Measurements from ENCODE around the gene TIAM1.

The TIAM1 gene

DNA sequence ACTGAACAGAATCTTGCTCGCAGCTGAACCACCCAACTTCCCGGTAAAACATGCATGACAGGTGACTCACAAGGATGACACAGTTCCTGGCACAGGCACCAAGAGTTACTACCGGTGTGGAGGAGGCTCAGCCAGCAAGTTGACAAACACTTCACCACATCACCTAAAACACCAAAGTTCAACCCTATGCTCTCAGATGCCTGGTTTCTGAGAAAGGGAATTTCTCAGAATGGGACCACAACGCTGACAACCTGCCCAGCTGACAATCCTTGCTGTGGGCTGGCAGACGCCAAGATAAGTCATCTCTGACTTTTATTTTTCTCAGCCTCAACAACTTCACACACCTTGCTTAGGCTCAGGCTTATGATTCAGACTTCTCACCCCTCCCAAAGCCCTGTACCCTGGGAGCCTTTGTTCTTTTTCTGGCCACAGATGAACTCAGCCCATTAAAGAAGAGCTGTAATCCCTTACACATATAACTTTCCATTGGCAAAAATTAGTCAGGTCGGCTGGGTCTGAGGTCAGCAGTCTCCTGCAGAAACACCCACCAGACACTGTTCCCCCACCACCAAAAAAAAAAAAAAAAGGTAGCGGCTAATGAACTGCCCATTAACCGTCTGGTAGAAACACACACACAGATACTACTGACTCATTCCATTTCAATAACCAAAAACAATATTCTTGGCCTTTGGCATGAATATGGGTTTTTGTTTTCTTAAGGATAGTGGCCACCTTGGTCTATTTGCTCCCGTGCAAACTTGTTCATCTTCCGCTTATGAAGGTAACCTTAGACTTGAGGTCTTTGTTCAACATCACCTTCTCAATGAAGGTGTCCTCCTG lies 10.8 kb upstream of the TIAM1 start:
- peak; percentile 16 to 98 (median 48) for DNase-seq

DNA sequence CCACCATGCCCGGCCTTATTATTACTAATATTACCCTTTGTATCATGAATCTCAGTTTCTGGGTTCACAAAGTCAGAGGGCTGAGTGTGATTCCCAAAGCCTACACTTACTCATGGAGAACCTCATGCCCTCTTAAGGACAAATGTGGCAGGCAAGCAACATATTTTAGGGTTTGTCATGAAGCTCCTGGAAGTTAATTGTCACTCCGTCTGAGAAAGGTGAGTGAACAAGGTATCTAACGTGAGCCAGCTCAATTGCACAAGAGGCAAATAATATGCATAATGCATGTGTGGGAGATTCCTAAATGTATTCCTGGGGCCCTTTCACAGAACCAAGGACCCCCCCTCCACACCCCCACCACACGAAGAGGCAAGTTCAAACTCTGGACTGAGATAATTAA lies 10.1 kb upstream of the TIAM1 start:
- DNase-seq = no peak

DNA sequence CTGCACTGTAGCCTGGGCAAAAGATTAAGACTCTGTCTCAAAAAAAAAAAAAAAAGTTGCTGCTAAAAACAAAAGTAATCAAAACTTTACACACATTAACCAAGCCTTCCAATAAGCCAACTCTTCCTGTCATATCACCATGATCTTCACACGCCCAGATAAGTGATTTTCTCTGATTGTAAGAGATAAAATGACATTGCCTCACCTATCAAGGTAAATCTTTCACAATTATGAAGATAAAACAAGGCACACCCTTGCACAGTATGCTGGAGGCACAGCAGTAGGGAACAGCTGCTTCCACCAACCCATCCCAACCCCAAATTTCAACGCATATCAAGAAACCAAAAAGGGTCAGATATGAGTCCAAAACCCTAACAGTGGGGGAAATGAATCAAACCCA lies 8.8 kb upstream of the TIAM1 start:
- peak in 1 of 5 donors; percentile 56 for DNase-seq

- DNase-seq = no peak
These were observed 7.9 kb upstream of the TIAM1 start for GRCh38 chr21:31351960-31352359.

GRCh38 chr21:31351438-31351837 lies 7.4 kb upstream of the TIAM1 start:
- no peak for DNase-seq

- no peak for DNase-seq
These were observed 5.1 kb upstream of the TIAM1 start for GRCh38 chr21:31349208-31349607.

GRCh38 chr21:31348188-31348587 lies 4.1 kb upstream of the TIAM1 start:
- no peak for DNase-seq

DNA sequence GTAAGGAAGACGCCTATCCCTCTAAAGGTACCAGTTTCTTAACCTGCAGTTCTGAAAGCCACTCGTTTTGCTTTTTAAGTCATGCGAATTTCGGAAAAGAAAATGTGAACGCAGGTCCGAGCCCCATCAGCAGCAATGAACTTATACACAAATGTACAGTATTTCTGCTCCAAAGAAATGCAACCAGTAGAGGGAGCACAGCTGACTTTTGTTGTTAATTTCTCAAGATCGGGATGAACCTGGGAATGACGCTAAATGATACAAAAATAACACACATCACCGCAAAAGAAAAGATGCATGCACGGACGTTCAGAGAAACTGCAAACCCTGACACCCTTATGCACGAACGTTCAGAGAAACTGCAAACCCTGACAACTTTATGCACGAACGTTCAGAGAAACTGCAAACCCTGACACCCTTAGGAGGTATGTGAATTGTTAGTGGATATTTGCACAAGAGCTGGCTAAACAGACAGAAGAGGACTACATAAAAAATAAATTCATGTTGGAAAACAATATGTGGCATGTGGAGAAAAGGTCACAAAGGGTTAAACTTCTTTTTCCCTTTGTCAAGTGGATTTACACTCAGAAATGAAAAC lies 3.5 kb upstream of the TIAM1 start:
- no peak for DNase-seq

GRCh38 chr21:31346256-31346821 lies 2.3 kb upstream of the TIAM1 start:
- DNase-seq = no peak

DNA sequence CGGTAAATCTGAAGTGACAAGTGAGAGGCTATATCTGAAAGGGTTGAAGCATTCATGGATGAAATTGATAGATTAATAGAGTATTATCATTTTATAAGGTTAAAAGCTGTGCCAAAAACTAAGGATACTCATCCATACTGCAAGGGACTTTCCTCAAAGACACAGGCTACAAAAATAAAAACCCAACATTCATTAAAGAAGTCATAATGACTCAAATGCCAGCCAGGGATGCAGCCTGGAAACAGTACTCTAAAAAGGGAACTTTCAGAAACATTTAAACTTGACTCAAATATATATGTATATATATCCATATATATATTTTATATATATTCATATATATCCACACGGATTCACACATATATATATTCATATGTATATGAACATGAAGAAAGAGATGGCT lies 1.1 kb upstream of the TIAM1 start:
- no peak for DNase-seq

- DNase-seq = no peak
These were observed 991 bp downstream of the TIAM1 start for GRCh38 chr21:31343030-31343510.

- DNase-seq = no peak
These were observed 1.7 kb downstream of the TIAM1 start for GRCh38 chr21:31342348-31342747.

DNA sequence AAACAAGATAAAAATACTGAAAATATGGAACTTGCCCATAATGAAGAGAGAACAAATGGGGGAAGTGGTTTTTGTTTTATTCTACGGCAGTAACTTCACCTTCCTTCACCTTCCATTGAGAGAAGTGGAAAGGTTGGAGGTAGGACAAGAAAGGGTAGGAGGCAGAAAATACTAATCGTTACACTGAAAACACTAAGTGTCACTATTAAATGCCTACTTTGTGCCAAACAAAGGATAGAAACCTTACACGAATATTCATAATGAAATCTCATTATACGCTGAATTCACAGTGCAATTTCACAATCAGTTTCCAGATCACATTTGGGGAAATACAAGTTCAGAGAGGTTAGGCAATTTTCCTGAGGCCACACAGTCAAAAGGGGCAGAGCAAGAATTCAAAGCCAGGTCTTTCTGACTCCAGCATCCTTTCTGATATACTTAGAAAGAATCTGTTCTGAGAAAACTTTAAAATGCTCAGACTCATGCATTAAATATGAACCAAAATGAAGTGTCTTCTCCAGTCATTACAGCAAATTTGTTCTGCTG lies 3.0 kb downstream of the TIAM1 start:
- DNase-seq = no peak

GRCh38 chr21:31340514-31340913 lies 3.5 kb downstream of the TIAM1 start:
- no peak for DNase-seq

DNA sequence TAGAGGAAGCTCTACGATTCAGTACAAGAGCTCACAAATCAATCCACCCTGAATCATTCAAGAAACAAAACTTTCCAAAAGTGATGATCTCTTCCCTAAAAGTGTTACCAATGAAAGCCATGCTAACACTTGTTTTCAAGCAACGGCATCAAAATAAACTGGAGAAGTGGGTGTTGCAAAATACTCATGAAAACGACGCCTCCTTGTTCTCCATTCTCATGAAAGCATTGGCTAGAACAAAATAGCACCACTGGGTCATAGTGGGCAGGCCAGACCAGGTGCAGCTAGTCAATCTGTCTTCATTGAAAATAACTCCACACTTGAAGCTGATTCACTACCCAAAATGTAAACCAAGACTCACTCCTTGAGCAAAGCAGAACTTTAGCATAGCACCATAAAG lies 4.3 kb downstream of the TIAM1 start:
- DNase-seq = no peak

- no peak for DNase-seq
These were observed 5.1 kb downstream of the TIAM1 start for GRCh38 chr21:31338908-31339368.

GRCh38 chr21:31337996-31338907 lies 5.8 kb downstream of the TIAM1 start:
- DNase-seq = no peak

DNA sequence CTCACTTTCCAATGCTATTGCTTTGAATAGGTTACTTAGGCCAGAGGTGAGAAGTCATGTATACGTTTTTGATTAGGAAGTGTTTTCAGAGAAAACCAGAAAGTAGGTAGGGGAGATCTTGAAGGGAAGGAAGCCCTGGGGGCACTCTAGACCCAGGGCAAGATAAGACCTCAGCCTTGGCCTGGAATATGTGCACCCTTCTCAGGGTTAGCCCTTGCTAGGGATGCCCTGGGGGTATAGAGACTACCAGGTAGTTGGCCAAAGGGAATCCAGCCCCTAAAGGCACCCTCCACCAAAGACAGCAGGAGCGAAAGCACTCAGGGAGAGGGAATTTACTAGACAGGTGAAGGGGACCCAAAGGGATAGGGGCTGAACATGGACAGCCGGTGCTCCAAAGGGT lies 7.0 kb downstream of the TIAM1 start:
- no peak for DNase-seq

- DNase-seq = no peak
These were observed 7.4 kb downstream of the TIAM1 start for GRCh38 chr21:31336739-31337040.

GRCh38 chr21:31335957-31336738 lies 7.9 kb downstream of the TIAM1 start:
- DNase-seq = peak in 1 of 5 donors; percentile 48

DNA sequence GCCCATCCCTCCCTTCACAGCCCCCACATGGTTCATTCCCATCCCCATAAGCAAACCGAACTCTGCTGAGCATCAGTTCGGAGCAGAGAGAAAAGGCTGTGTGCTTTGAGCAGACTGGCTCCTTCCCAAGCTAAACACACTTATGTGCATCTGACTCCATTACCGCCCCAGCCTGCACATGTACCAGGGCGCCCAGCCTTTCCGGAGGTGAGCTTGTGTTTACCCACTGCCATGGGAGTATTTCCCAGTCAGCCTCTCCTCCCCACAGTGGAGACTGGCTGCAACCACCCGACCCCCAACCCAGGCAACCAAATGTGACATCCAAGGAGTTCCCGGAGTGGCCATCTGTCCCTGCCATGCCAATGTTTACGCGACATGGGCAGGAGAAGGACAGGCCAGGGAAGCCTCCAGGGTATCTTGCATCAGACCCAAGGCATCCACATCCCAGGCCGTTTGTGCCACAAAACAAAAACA lies 9.4 kb downstream of the TIAM1 start:
- no peak for DNase-seq

DNA sequence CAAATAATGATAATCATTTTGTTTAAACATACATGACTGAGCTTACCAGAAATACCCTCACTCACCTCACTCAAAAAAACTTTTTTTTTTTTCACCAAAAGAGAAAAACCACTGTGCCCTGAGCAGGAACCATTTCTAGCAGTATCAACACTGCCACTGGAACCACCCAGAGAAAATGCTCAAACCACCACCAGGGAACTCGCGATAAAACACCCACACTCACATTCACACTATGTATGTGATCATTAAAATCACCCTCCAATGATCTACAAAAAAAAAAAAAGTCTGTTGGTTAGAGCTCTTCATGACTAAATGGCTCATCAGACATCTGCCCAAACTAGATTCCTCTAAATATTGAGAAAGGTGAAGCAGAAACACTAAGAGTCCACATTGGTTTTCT lies 11.5 kb downstream of the TIAM1 start:
- no peak for DNase-seq

Data from T-helper 1 cell (primary cell).